ENCODE data around the gene CCDC184. TPM values are rescaled to one million over a fixed set of nuclear protein-coding genes. Genes with fewer than 3 reads are reported as not detected.
"Not testable (repeated sequence)": the region's sequence is repeated elsewhere in the genome, so short reads cannot be mapped to it uniquely, and the experiment has no call there.

Gene CCDC184
- total RNA-seq, 1 donor from 2014 or later: 0.35 TPM

GRCh38 chr12:48202766-48203165 is 19.3 kb downstream of the CCDC184 start:
- DNase-seq (ENCODE audit: low spot score): no peak

GRCh38 chr12:48203192-48203591 is 19.7 kb downstream of the CCDC184 start, which contains the start of gene OR10AD1:
Gene OR10AD1 (minus strand): TSS chr12:48203292. CDS start chr12:48203292, 0 bp downstream.
- DNase-seq (ENCODE audit: low spot score): no peak

GRCh38 chr12:48209495-48209894 is 26.1 kb downstream of the CCDC184 start:
- not testable (repeated sequence) for DNase-seq (ENCODE audit: low spot score)

GRCh38 chr12:48216785-48217184 is 33.3 kb downstream of the CCDC184 start:
- no peak for DNase-seq (ENCODE audit: low spot score)

GRCh38 chr12:48219631-48220030 is 36.2 kb downstream of the CCDC184 start:
- DNase-seq (ENCODE audit: low spot score): no peak

GRCh38 chr12:48220701-48221100 is 37.3 kb downstream of the CCDC184 start:
- no peak for DNase-seq (ENCODE audit: low spot score)

- no peak for DNase-seq (ENCODE audit: low spot score)
These were observed 38.2 kb downstream of the CCDC184 start for GRCh38 chr12:48221645-48222044.

- DNase-seq (ENCODE audit: low spot score): not testable (repeated sequence)
These were observed 41.1 kb downstream of the CCDC184 start for GRCh38 chr12:48224533-48224932.

GRCh38 chr12:48231169-48231958 is 47.9 kb downstream of the CCDC184 start:
- not testable (repeated sequence) for DNase-seq (ENCODE audit: low spot score)

Other genes with a start within 250 kb of the CCDC184 start
- 34.5 TPM for gene TMEM106C, start 220.0 kb upstream of the CCDC184 start, total RNA-seq
- not detected for gene COL2A1, start 179.2 kb upstream of the CCDC184 start, total RNA-seq
- 14.5 TPM for gene SENP1, start 77.6 kb upstream of the CCDC184 start, total RNA-seq
- 27.5 TPM for gene PFKM, start 64.3 kb upstream of the CCDC184 start, total RNA-seq
- gene ASB8, start 26.1 kb upstream of the CCDC184 start, total RNA-seq: 41.8 TPM
- not detected for gene OR10AD1, start 19.6 kb downstream of the CCDC184 start, total RNA-seq
- 15.7 TPM for gene ZNF641, start 167.3 kb downstream of the CCDC184 start, total RNA-seq

Measured in mesenteric fat pad (tissue), 1 donor.